ENCODE data around the gene SECISBP2L. TPM values are rescaled to one million over a fixed set of nuclear protein-coding genes. Genes with fewer than 3 reads are reported as not detected.

SECISBP2L gene
- total and polyA plus RNA-seq, 9 of the 15 experiments (the other 6 are each of a cell fraction or from before 2014, with no cell fraction given), result 0.55 to 14.1 (median 10.4) TPM

GRCh38 chr15:49046220-49047102 is at the start of gene SECISBP2L (continued):
- TF ChIP-seq ZNF232 (CRISPR knock-in tag; IDR thresholded peaks at IDR 0.05), result no peak
- no peak for TF ChIP-seq KAT2B (IDR thresholded peaks at IDR 0.05; ENCODE audit: low read depth, low read length)
- peak; percentile 67 for TF ChIP-seq HDAC2 (IDR thresholded peaks at IDR 0.05)
- no peak for TF ChIP-seq ZNF551 (CRISPR knock-in tag; IDR thresholded peaks at IDR 0.05)
- TF ChIP-seq HMG20B (CRISPR knock-in tag; IDR thresholded peaks at IDR 0.05), result no peak
- TF ChIP-seq ZNF280A (IDR thresholded peaks at IDR 0.05; ENCODE audit: low read depth, partially characterized antibody), result no peak
- no peak for TF ChIP-seq SRSF7 (optimal IDR thresholded peaks at IDR 0.05; ENCODE audit: low read depth, low read length)
- TF ChIP-seq MTF1 (CRISPR knock-in tag; IDR thresholded peaks at IDR 0.05; ENCODE audit: borderline replicate concordance), result no peak
- TF ChIP-seq CTBP1 (IDR thresholded peaks at IDR 0.05; ENCODE audit: borderline replicate concordance), result peak; percentile 85
- TF ChIP-seq HOMEZ (CRISPR knock-in tag; IDR thresholded peaks at IDR 0.05), result no peak
- TF ChIP-seq BMI1 (IDR thresholded peaks at IDR 0.05; ENCODE audit: low read length), result no peak
- no peak for TF ChIP-seq RERE (CRISPR knock-in tag; IDR thresholded peaks at IDR 0.05; ENCODE audit: borderline replicate concordance)
- TF ChIP-seq NR2C1 (IDR thresholded peaks at IDR 0.05), result peak; percentile 65
- TF ChIP-seq NR2C1 (tag; IDR thresholded peaks at IDR 0.05), result 0 out of 2 replicates have a peak, but pooled peaks have one; percentile 52
- TF ChIP-seq ZNF668 (CRISPR knock-in tag; IDR thresholded peaks at IDR 0.05), result no peak
- TF ChIP-seq TSC22D4 (tag; IDR thresholded peaks at IDR 0.05), result no peak
- TF ChIP-seq SAFB2 (IDR thresholded peaks at IDR 0.05; ENCODE audit: borderline replicate concordance, low read depth, low read length, severe bottlenecking), result no peak
- no peak for TF ChIP-seq IRF9 (tag; IDR thresholded peaks at IDR 0.05)
- TF ChIP-seq RBM34 (IDR thresholded peaks at IDR 0.05; ENCODE audit: borderline replicate concordance, insufficient read depth, low read length), result no peak
